GM21528 (cell line): ENCODE results near the gene VEPH1.

Experiments used
- ATAC-seq: cut with Tn5 transposase; IDR thresholded peaks from one replicate; pipeline ENCODE4 v1.9.1; 2021; ENCODE audit warnings: mild to moderate bottlenecking, moderate library complexity; ENCODE audit not compliant: unreplicated experiment, low FRiP score

The VEPH1 gene

GRCh38 chr3:157313186-157313585 is 190.0 kb downstream of the VEPH1 start:
- ATAC-seq = no peak

GRCh38 chr3:157312376-157312745 is 190.9 kb downstream of the VEPH1 start:
- ATAC-seq = no peak

GRCh38 chr3:157311633-157312375 is 191.4 kb downstream of the VEPH1 start:
- no peak for ATAC-seq

GRCh38 chr3:157310329-157311052 is 192.7 kb downstream of the VEPH1 start:
- ATAC-seq = no peak

- no peak for ATAC-seq
Measured at GRCh38 chr3:157306502-157306901, 196.7 kb downstream of the VEPH1 start.

DNA sequence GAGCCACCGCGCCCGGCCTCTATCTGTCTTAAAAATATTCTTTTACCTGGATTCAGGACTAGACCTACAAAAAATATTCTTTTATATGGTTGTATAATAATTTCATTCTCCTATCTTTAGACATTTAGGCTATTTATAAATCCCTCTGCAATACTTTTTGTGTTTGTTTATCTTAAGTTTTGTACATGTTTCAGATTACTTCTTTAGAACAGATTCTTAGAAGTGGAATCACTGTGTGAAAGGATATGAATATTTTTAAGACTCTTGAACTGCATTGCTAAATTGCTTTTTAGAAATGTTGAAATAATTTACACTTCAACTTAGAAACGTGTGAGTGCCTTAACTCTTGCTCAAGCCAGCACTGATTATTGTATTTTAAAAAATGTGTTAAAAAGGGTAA is 197.8 kb downstream of the VEPH1 start:
- ATAC-seq = no peak

GRCh38 chr3:157301755-157302154 is 201.5 kb downstream of the VEPH1 start:
- ATAC-seq = no peak

GRCh38 chr3:157300981-157301663 is 202.1 kb downstream of the VEPH1 start:
- no peak for ATAC-seq

DNA sequence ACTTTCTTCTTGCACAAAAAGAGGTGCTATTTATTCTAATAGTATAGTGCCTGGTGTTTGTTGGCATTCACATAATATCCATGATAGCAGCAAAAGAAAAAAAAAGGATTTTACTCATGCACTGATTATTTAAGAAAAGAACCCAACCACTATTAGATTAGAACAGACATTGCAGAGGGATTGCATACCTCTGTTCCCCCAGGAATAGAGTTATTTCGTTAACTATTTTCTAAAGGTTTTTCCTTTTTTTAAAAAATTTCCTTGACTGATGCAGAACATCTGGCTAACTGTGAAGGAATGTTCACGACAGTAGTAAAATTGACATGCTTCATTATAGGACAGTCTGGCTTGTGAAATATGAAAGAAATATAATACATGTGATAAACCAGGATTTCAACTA is 203.1 kb downstream of the VEPH1 start:
- ATAC-seq = no peak

DNA sequence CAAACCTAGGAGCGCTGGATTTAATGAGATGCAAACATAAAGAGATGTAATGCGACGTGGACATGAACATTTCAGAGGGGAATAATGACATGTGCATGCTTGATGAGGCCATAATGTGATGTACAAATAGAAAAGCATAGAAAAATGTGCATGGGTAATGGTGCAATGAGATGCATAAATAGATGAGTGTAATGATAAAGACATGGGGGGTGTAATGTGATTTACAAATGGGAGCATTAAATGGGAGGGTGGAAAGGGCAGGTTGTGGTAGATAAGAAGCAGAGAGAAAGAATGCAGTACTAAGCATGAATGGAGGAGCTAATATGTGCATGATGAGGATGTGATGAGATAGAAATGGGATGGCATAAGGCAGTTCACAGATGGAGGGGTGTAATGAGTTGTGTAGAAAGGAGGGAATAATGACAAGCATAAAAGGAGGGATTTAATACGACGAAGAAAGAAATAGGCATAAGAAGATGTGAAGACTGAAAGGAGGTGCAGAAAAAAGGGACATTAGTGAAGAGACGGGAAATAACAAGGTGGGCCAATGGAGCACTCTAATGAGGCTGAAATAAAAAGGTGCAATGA is 205.8 kb downstream of the VEPH1 start:
- no peak for ATAC-seq

- ATAC-seq = no peak
Measured at GRCh38 chr3:157294953-157295352, 208.3 kb downstream of the VEPH1 start.

GRCh38 chr3:157294491-157294890 is 208.7 kb downstream of the VEPH1 start:
- no peak for ATAC-seq

- ATAC-seq = no peak
Measured at GRCh38 chr3:157290766-157291165, 212.4 kb downstream of the VEPH1 start.

DNA sequence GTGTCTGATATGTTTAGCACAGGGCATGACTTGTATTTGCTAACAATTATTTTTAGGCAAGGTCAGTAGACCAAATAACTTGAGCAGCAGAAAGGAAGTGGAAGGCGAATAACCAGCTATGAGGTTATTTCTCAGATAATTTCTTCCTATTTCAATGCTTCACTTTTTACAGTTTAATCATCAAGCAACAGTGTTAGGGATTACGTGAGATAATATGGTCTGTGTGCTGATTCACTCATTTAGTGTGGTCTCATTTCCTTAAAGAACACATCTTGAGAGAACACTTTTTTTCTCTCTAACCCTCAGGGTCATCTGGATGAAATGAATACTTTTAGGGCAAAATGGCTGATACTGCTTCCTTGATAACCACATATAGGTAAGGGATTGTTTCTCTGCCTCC is 217.2 kb downstream of the VEPH1 start:
- no peak for ATAC-seq

- ATAC-seq = no peak
Measured at GRCh38 chr3:157285141-157285540, 218.1 kb downstream of the VEPH1 start.

DNA sequence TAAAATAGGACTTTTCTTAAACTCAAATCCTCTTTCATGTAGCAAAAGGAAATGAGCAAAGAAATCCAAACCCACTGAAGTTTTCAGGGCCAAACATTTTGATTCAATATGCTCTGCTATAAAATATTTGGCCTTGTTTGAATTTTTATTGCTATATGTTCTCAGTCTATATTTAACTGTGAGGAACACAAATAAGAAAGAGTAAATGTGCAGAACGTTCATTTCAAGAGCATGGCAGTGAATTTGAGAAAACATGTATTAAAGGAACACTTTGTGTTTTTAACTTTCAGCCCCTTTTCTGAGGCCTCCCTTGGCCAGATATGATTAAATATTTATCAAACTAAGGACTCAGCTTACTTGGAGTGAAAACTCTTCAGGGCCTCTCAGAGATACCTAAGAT is 218.5 kb downstream of the VEPH1 start:
- no peak for ATAC-seq

GRCh38 chr3:157282261-157283191 is 220.7 kb downstream of the VEPH1 start:
- no peak for ATAC-seq

DNA sequence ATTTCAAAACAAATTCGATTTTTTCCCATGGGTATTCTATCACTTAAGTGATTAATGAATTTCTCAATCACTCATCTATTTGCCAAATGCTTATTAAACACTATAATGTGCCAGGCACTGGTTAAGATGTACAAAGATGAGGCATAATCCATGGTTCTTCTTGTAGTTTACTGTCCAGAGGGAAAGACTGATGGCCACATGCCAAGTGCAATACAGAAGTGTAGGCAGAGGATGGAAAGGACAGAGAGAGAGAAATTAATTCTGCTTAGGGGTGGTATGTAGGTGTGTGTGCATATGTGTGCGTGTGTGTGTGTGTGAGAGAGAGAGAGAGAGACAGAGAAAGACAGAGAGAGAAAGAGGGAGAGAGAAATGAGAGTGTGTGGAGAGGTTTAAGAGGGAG is 222.4 kb downstream of the VEPH1 start:
- no peak for ATAC-seq

DNA sequence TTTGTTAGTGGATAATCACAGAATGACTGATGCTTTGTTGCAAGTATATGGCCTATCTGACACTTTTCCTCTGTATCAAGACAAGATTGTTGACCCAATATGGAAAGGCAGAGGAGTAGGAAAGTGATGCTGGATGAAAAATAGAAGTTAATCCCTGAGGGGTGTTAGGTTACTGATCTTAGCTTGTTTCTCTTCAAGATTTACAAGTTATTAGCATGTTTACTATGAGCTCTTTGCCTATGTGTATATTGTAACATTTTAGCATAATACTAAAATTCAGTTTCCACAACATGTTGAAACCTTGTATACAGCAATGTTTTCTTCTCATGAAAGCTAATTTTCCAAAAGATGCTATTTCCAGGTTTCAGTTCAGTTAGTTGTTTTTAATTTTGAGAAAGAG is 222.9 kb downstream of the VEPH1 start:
- ATAC-seq = no peak

DNA sequence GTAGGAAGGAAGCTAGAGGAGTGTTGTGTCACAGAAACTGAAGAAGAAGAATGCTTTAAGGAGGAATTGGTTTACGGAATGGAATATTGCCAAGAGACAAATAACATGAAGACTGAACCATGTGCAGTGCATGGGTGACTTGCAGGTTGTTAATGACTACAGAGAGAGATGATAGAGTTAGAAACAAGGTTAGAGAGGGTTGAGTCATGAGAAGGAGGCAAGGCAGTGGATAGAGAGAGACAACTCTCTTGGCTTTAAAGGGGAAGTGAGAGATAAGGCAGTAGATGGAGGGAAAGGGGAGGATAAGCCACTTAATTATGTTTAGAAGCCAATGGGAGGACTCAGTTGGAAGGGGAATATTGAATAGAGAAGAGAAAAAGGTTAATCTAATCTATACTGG is 224.0 kb downstream of the VEPH1 start:
- no peak for ATAC-seq
